AG09319 (cell line): ENCODE data around the gene OSR1.

ENCODE experiments used
- DNase-seq: peaks from one replicate; pipeline ENCODE4 v3.0.0-alpha.2; 2010; ENCODE audit warnings: low read depth; ENCODE audit errors: extremely low read depth
- CTCF ChIP-seq: IDR thresholded peaks from 2 replicates; pipeline ENCODE4 v1.5.1; 2011; ENCODE audit warnings: low read depth, mild to moderate bottlenecking, inconsistent platforms, low read length, moderate library complexity

The OSR1 gene

GRCh38 chr2:19330436-19330835, 28.0 kb downstream of the OSR1 start:
- no peak for TF ChIP-seq CTCF
- no peak for DNase-seq

GRCh38 chr2:19329445-19329844, 29.0 kb downstream of the OSR1 start:
- TF ChIP-seq CTCF = no peak

GRCh38 chr2:19327496-19327895, 30.9 kb downstream of the OSR1 start:
- TF ChIP-seq CTCF = no peak
- no peak for DNase-seq

More at GRCh38 chr2:19329445-19329844, 29.0 kb downstream of the OSR1 start:
- DNase-seq = no peak

GRCh38 chr2:19321946-19322345, 36.5 kb downstream of the OSR1 start:
- no peak for DNase-seq
- no peak for TF ChIP-seq CTCF

- TF ChIP-seq CTCF = no peak
- no peak for DNase-seq
Observed at GRCh38 chr2:19320813-19321212, 37.6 kb downstream of the OSR1 start.

GRCh38 chr2:19319698-19320097, 38.7 kb downstream of the OSR1 start:
- no peak for DNase-seq
- TF ChIP-seq CTCF = no peak

GRCh38 chr2:19319064-19319463, 39.4 kb downstream of the OSR1 start:
- DNase-seq = no peak

More at GRCh38 chr2:19319064-19319463, 39.4 kb downstream of the OSR1 start:
- no peak for TF ChIP-seq CTCF
